ENCODE measurements around the gene RHEX. TPM values are rescaled to one million over a fixed set of nuclear protein-coding genes. Genes with fewer than 3 reads are reported as not detected.
"Not testable (repeated sequence)": the region's sequence is repeated elsewhere in the genome, so short reads cannot be mapped to it uniquely, and the experiment has no call there.

Gene RHEX, protein sequence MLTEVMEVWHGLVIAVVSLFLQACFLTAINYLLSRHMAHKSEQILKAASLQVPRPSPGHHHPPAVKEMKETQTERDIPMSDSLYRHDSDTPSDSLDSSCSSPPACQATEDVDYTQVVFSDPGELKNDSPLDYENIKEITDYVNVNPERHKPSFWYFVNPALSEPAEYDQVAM
- polyA plus RNA-seq (2012; ENCODE audit: insufficient read depth, insufficient read length), result not detected

- not testable (repeated sequence) for H3K4me3 ChIP-seq (ENCODE audit: low read length); DNase-seq (ENCODE audit: low read depth, low spot score)
Observed at GRCh38 chr1:206052919-206053610, at the start of gene RHEX. Gene RHEX, plus strand, starts transcription at chr1:206053173. Its CDS starts 44,656 bp downstream, at chr1:206097829.

GRCh38 chr1:206003854-206004800 lies 48.8 kb upstream of the RHEX start:
- no peak overlapping the region for H3K4me3 ChIP-seq (ENCODE audit: low read length)
- DNase-seq (ENCODE audit: low read depth, low spot score), result no peak

GRCh38 chr1:206004826-206005225 lies 48.1 kb upstream of the RHEX start:
- DNase-seq (ENCODE audit: low read depth, low spot score), result no peak
- no peak overlapping the region for H3K4me3 ChIP-seq (ENCODE audit: low read length)

DNA sequence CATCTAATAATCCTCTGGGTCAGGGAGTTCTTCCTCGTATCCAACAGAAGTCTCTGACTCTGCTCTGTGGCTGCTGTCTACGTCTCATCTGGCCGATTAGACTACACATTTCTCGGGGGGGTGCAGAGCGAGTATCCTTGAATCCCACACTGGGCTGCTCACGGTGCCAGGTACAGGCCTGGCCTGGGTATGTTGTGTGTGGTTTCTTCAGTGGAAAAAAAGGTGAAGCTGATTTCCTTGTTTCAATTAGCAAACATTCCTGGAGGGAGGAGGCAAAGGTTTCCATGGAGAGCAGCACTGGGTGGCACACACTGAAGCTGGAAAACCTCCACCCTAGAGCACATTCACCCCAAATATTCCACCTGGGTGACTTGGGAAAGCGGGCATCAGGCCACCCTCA lies 47.7 kb upstream of the RHEX start:
- DNase-seq (ENCODE audit: low read depth, low spot score), result no peak

DNA sequence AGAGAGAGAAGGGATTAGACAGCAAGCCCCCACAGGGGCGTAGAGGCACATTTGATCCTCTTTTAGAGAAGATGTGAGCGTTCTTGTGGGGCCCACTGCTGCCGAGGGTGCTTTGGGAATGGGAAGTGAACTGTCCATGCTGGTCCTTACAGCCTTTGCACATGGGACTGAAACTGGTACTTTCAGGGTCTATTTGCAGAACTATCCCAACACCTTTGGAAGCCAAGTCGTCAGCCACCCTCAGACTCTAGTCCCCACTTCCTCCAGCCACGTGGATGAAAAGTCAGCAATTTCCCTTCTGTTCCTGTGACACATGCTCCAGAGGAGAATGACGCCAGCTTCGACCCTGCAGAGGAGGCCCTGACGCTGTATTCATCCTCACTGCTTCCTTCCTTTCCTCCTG lies 47.2 kb upstream of the RHEX start:
- no peak overlapping the region for H3K4me3 ChIP-seq (ENCODE audit: low read length)

More for the DNA sequence above, 47.7 kb upstream of the RHEX start:
- no peak overlapping the region for H3K4me3 ChIP-seq (ENCODE audit: low read length)

GRCh38 chr1:206006946-206007345 lies 46.0 kb upstream of the RHEX start:
- no peak overlapping the region for H3K4me3 ChIP-seq (ENCODE audit: low read length)
- no peak for DNase-seq (ENCODE audit: low read depth, low spot score)

More for the DNA sequence above, 47.2 kb upstream of the RHEX start:
- no peak for DNase-seq (ENCODE audit: low read depth, low spot score)

DNA sequence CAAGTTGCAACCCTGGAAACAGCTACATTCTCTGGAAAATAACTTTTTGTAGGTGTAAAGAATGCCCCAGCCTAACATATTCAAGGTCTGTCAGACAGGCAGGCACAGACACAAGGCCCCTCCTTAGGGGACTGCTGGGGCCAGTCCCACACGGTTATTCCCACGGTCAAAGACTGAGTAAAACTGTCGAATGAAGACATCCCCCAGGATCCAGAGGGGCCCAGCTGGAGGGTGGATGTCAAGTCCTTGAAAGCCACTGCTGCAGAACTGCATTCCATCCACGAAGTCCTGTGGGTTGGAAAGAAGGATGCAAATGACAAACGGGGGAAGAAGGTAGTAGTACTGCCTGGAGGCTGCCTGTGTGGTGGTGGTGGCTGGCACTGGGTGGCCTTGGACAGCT lies 42.9 kb upstream of the RHEX start:
- DNase-seq (ENCODE audit: low read depth, low spot score), result no peak
- no peak overlapping the region for H3K4me3 ChIP-seq (ENCODE audit: low read length)

DNA sequence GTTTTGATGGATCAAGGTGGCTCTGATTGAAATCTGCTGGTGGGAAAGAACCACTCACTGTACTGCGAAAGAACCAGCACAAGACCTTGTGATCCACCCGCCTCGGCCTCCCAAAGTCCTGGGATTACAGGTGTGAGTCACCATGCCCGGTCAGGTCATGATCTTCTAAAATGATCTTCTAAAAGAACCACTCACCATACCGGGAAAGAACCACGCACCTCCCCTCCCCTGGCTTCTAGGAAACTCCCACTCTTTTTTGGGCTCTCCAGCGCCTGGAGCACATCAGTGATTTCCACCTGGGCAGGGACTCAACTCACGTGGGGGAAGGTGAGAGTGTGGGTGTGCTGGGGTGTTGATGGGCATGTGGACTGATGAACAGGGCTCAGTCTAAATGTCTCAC lies 41.9 kb upstream of the RHEX start:
- no peak overlapping the region for H3K4me3 ChIP-seq (ENCODE audit: low read length)
- DNase-seq (ENCODE audit: low read depth, low spot score), result no peak

DNA sequence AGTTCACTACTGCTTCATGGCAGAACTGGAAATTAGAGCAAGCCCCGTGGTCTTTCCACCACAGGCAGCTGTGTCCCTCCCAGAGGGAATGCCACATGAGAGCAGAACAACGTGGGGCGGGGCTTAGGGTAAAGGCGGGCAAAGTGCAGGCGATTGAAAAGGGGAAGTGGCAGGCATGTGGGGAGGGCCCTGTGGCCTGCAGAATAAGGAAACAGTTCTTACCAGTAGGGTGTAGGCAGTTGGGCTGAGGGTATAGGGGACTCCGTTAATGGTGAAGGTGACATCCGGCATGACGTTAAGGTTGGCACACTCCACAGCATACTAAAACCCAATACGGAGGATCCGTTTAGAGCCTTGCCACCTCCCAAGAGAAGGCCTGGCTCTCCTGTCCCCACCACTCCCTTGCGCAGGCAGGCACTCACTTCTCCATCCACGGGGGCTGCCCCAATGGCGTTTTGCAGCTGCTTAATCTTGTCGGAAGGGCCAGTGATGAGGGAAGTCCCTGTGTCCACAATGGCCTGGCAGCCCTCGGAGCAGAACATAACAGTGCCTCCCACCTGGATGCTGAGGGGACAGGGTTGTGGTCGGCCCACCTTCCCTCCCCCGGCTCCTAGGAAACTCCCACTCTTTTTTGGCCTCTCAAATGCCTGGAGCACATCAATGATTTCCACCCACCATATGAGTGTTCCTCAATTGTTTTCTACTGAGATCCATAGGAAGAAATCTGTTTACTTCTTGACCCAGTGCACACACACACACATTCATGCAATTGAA lies 40.7 kb upstream of the RHEX start:
- peak; percentile 97 for DNase-seq (ENCODE audit: low read depth, low spot score)
- H3K4me3 ChIP-seq (ENCODE audit: low read length), result peak overlapping the region; percentile 31

DNA sequence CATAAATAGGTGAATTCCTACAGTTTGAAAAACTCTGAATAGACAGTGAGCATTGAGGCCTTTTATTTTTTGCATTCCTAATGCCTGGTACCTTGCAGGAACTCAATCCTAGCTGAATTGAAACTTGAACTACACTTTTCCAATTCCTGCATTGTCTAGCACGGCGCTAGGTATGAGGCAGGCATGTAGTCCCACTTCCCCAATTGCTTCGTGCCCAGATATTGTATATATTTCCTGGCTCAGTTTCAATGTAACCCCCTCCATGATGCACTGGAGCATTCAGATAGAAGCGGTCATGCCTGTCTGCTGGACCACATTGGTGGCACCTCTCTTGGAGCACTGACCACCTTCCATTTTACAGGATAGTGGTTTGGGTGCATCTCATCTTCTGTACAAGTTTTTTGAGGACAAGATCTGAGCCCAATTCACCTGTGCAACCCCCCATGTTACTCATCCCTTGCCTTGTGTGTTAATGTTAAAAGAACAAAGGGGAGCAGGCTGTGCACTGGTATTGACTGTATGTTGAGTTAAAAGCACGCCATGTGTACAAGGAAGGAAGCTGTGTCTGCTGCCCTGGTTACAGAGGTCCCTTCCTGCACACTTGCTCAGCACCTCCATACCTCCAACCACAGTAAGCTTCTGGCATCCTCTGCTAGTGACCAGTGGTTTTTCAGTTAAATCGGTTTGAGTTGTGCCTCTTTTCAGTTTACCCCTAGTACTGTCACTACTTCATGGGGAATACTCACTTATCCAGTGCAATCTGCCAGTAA lies 39.8 kb upstream of the RHEX start:
- H3K4me3 ChIP-seq (ENCODE audit: low read length), result no peak overlapping the region
- peak; percentile 58 for DNase-seq (ENCODE audit: low read depth, low spot score)

GRCh38 chr1:206014601-206015000 lies 38.4 kb upstream of the RHEX start:
- no peak for DNase-seq (ENCODE audit: low read depth, low spot score)
- no peak overlapping the region for H3K4me3 ChIP-seq (ENCODE audit: low read length)

- H3K4me3 ChIP-seq (ENCODE audit: low read length), result no peak overlapping the region
- DNase-seq (ENCODE audit: low read depth, low spot score), result no peak
Observed at GRCh38 chr1:206015071-206015470, 37.9 kb upstream of the RHEX start.

- no peak for DNase-seq (ENCODE audit: low read depth, low spot score)
Observed at GRCh38 chr1:206020393-206021007, 32.5 kb upstream of the RHEX start.

GRCh38 chr1:206021008-206021625 lies 31.9 kb upstream of the RHEX start:
- H3K4me3 ChIP-seq (ENCODE audit: low read length), result no peak overlapping the region
- no peak for DNase-seq (ENCODE audit: low read depth, low spot score)

More at GRCh38 chr1:206020393-206021007, 32.5 kb upstream of the RHEX start:
- H3K4me3 ChIP-seq (ENCODE audit: low read length), result no peak overlapping the region

DNA sequence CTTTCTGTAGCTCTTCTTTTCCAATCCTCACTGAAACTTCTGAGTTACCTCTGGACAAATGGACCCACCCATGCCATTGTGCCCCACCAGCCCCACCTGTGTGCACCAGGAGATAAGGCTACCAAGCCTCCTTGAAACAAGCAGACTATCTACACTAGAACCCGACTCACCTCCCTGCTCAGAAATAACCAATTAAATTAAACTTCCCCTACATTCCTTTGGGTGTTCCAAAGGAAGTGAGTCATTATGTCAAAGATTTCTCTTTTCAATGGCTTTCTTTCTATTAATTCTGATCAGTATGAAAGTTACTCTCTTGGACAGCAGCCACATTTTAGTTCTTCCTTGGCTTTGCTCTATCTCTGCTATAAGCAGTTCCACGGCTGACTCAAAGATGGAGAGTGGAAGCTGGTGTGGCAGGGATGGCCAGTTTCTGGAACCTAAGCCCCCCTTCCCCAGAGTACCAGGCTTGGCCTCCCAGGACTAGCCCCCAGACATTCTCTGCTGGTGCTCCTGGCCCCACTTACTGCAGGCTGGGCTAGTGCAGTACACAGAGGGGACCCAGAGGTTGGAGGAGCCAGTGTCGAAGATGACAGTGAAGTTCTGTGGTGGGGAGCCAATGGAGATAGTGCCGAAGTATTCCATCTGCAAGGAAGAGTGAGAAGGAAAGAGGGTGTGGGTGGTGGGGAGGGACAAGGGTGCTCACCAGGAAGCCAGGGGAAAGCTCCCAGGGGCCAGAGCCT lies 31.2 kb upstream of the RHEX start:
- H3K4me3 ChIP-seq (ENCODE audit: low read length), result no peak overlapping the region
- DNase-seq (ENCODE audit: low read depth, low spot score), result no peak

- H3K4me3 ChIP-seq (ENCODE audit: low read length), result no peak overlapping the region
- DNase-seq (ENCODE audit: low read depth, low spot score), result no peak
Observed at GRCh38 chr1:206022766-206023165, 30.2 kb upstream of the RHEX start.

GRCh38 chr1:206023695-206024094 lies 29.3 kb upstream of the RHEX start, which contains the start of gene CTSE:
Gene CTSE, minus strand, starts transcription at chr1:206023895. Its CDS starts 104 bp downstream, at chr1:206023791.
- H3K4me3 ChIP-seq (ENCODE audit: low read length), result no peak within 1 kb of the TSS
- DNase-seq (ENCODE audit: low read depth, low spot score), result no peak

Measured in Jurkat, Clone E6-1 (cell line).